BE2C (cell line): ENCODE results near the gene TSPAN6.

Source experiments
- DNase-seq: peaks from one replicate; pipeline ENCODE4 v3.0.0-alpha.2; 2020
- H3K27me3 ChIP-seq: fragments of 250-450 bp; sonication (Bioruptor Pico); 2 replicates; pipeline ENCODE4 v1.5.1; 2020; ENCODE audit warnings: mild to moderate bottlenecking
- H3K36me3 ChIP-seq: fragments of 250-450 bp; sonication (Bioruptor Pico); 2 replicates; pipeline ENCODE4 v1.5.1; 2020; ENCODE audit warnings: mild to moderate bottlenecking
- H3K4me1 ChIP-seq: fragments of 250-450 bp; sonication (Bioruptor Pico); 2 replicates; pipeline ENCODE4 v1.5.1; 2020
- H3K4me3 ChIP-seq: 2 replicates; pipeline ENCODE4 v1.5.1; 2011; ENCODE audit warnings: low read depth, low read length
- H3K9me3 ChIP-seq: fragments of 250-450 bp; sonication (Bioruptor Pico); 2 replicates; pipeline ENCODE4 v1.5.1; 2020
- TF ChIP-seq, protein P1 (sequence below): IDR thresholded peaks from 2 replicates; pipeline ENCODE4 v1.5.1; 2012; ENCODE audit warnings: mild to moderate bottlenecking, low read depth, low read length

Gene TSPAN6

DNA sequence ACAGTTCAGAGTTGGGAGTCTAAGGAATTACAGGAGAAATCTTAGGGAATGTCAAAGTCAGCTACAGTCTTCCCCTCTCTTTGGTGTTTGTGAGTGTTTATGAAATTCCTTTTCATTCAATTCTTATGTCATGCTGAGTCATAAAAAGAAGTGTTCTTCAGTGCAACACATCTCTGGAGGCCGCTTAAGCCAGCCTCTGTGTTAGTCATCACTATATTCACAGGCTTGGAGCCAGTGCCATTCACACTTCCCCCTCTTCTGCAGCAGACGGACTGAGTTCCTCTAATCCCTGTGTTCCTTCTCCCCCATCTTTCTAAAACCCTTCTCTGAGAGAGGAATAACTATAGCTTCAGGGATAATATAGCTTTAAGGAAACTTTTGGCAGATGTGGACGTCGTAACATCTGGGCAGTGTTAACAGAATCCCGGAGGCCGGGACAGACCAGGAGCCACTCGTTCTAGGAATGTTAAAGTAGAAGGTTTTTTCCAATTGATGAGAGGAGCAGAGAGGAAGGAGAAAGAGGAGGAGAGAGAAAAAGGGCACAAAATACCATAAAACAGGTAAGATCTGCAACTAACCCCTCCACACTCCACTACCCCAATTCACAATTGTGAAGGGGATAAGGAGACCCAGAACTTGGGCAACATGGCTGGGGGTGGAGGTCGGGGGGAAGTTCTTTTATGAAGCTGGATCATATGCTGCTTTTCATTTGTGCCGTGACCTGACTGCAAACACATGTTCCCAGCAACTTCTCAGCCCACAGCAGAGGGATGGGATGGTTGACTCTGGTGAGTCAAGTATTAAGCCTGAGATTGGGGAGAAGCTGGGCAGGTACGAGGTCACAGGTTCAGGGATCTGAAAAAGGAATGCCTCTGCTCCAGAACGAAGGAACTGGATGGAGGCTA lies 7.6 kb upstream of the TSPAN6 start, which contains the start of gene SRPX2:
Gene SRPX2 (plus strand): TSS at position 244 of the 905 bp plus-strand sequence. CDS start 2,124 bp downstream, outside the sequence.
- Histone ChIP-seq H3K36me3 (no peaks in the 10 kb centered on the region), H3K4me1 (no peaks in the 10 kb centered on the region), H3K9me3 (no peaks in the 10 kb centered on the region), H3K27me3 (no peaks in the 10 kb centered on the region), H3K4me3 (no peak within 1 kb of the TSS)
- no peak for DNase-seq
- TF ChIP-seq, protein P1, sequence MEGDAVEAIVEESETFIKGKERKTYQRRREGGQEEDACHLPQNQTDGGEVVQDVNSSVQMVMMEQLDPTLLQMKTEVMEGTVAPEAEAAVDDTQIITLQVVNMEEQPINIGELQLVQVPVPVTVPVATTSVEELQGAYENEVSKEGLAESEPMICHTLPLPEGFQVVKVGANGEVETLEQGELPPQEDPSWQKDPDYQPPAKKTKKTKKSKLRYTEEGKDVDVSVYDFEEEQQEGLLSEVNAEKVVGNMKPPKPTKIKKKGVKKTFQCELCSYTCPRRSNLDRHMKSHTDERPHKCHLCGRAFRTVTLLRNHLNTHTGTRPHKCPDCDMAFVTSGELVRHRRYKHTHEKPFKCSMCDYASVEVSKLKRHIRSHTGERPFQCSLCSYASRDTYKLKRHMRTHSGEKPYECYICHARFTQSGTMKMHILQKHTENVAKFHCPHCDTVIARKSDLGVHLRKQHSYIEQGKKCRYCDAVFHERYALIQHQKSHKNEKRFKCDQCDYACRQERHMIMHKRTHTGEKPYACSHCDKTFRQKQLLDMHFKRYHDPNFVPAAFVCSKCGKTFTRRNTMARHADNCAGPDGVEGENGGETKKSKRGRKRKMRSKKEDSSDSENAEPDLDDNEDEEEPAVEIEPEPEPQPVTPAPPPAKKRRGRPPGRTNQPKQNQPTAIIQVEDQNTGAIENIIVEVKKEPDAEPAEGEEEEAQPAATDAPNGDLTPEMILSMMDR, result no peak

DNA sequence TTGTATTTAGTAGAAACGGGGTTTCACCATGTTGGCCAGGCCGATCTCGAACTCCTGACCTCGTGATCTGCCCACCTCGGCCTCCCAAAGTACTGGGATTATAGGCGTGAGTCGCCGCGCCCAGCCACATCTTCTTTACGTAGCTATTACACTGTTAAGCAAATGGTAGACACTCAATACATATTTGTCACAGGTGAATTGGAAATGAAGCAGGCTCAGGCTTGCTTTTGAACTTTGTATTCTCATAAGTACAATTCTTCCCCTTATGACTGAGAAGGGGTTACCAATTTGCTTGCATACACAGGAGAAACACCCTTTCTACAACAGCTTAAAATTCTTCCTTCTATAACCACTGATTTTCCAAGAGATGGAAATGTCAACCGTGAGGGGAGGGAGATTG lies 6.6 kb upstream of the TSPAN6 start:
- Histone ChIP-seq H3K36me3 (no peaks in the 10 kb centered on the region), H3K4me1 (no peaks in the 10 kb centered on the region)
- TF ChIP-seq, protein P1, result no peak

DNA sequence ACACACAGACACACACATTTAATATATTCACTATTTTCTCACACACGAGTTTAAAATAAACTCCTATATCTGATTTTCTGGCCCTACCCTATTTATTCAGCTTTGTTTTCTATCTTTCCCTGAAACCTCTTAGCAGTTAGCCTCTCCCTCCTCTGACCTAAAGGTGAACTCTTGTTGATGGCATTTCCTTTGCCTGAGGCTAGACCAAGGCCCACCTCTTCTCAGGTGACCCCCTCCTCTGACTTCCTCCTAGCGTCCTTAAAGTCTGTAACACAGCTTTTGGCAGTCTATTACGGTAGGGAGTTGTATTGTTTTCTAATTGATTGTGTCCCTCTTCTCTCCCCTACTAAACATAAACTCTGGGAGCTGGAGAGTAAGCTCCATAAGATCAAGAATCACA lies 5.7 kb upstream of the TSPAN6 start:
- H3K9me3 ChIP-seq, result no peaks in the 10 kb centered on the region
- H3K4me1 ChIP-seq, result no peaks in the 10 kb centered on the region
- DNase-seq, result no peak

More for the DNA sequence above, 6.6 kb upstream of the TSPAN6 start:
- no peaks in the 10 kb centered on the region for H3K9me3 ChIP-seq
- H3K4me3 ChIP-seq, result no peak overlapping the region
- DNase-seq, result no peak
- H3K27me3 ChIP-seq, result no peaks in the 10 kb centered on the region

DNA sequence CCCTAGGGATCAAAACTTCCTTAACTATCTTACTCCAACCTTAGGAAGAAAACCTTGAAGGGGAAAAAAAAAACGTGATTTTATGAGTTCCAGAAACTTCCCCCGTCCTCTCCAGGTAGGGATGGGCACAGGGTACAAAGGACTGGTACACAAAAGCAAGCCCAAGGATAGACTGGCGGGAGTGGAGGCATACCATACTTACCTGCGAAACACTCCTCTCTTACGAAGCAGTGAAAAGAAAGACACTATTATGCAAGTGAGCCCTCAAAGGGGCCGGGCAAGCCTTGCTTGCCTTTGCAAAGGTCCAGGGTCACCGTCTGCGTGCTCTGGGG lies 651 bp downstream of the TSPAN6 start:
- TF ChIP-seq, protein P1, result no peak
- Histone ChIP-seq H3K27me3 (no peaks in the 10 kb centered on the region), H3K36me3 (no peaks in the 10 kb centered on the region), H3K4me1 (no peaks in the 10 kb centered on the region), H3K4me3 (peak overlapping the region; percentile 77), H3K9me3 (no peaks in the 10 kb centered on the region)
- no peak for DNase-seq

More for the DNA sequence above, 5.7 kb upstream of the TSPAN6 start:
- TF ChIP-seq, protein P1, result no peak
- Histone ChIP-seq H3K36me3 (no peaks in the 10 kb centered on the region), H3K4me3 (no peak overlapping the region), H3K27me3 (no peaks in the 10 kb centered on the region)

DNA sequence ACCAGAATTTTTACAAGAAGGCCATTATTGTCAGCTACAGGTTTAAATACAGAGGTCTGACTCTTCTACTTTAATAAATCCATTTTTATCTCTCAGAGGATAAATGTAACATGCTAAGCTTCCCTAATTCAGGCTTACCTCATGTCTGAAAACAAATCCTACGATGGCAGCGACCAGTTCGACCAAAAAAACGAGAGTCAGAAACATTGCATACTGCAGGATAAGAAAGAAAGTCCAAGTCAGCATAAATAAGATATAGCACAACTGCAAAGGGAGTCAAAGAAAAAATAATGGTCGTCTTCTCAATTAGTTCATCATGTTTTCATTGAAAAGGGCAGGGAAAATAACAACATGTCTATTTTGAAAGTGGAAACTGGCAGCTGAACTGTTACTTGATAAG lies 1.6 kb downstream of the TSPAN6 start:
- Histone ChIP-seq H3K4me3 (no peak overlapping the region), H3K27me3 (no peaks in the 10 kb centered on the region), H3K36me3 (no peaks in the 10 kb centered on the region), H3K9me3 (no peaks in the 10 kb centered on the region), H3K4me1 (no peaks in the 10 kb centered on the region)
- TF ChIP-seq, protein P1, result no peak
- DNase-seq, result no peak

DNA sequence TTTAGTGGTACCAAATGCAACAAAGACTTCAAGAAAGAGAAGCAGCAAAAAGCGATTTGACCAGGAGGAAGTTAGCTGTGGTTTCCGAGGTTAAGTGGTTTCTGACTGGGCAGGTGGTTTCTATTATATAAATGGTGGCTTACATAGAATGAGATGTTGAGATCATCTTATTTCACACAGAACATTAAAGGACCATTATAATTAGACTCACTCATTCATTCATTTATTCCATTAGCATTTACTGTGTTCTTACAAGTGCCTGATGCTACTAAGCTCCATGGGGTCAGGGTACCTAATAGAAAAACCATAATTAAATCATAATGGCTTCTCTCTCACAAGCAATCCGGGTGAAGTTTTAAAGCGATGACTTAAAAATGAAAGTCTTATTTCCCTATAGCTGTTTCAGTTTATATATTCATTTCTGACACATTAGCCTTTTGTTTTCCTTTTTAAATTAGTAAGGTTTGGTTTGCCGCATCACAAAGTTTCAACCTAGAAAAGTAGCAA lies 10.6 kb downstream of the TSPAN6 start:
- TF ChIP-seq, protein P1, result no peak
- no peaks in the 10 kb centered on the region for H3K9me3 ChIP-seq
- DNase-seq, result no peak
- H3K27me3 ChIP-seq, result no peaks in the 10 kb centered on the region
- no peak overlapping the region for H3K4me3 ChIP-seq
- no peaks in the 10 kb centered on the region for H3K4me1 ChIP-seq
- no peaks in the 10 kb centered on the region for H3K36me3 ChIP-seq
